WTC11 (cell line): ENCODE data around the gene SYTL4.

Experiments used
- ESRRA ChIP-seq: sonication (generic); formaldehyde crosslinking; IDR thresholded peaks from 2 replicates; pipeline ENCODE4 v1.8.1; 2022; ENCODE audit warnings: mild to moderate bottlenecking, missing genetic modification reagents, borderline replicate concordance
- IRF2 ChIP-seq: sonication (generic); formaldehyde crosslinking; IDR thresholded peaks from 2 replicates; pipeline ENCODE4 v1.8.0; 2022; ENCODE audit warnings: low read depth, missing genetic modification reagents, borderline replicate concordance
- NFYB ChIP-seq: sonication (generic); formaldehyde crosslinking; conservative IDR thresholded peaks from 2 replicates; pipeline ENCODE4 v1.8.0; 2022; ENCODE audit warnings: low read depth, missing genetic modification reagents
- TEAD1 ChIP-seq: sonication (generic); formaldehyde crosslinking; IDR thresholded peaks from 2 replicates; pipeline ENCODE4 v1.8.0; 2022; ENCODE audit warnings: mild to moderate bottlenecking, missing genetic modification reagents
- ZNF263 ChIP-seq: sonication (generic); formaldehyde crosslinking; IDR thresholded peaks from 2 replicates; pipeline ENCODE4 v1.8.1; 2022; ENCODE audit warnings: low read depth, mild to moderate bottlenecking, moderate library complexity, missing genetic modification reagents
- TF ChIP-seq, protein P1 (sequence below): sonication (generic); formaldehyde crosslinking; IDR thresholded peaks from 2 replicates; pipeline ENCODE4 v1.8.0; 2022; ENCODE audit warnings: mild to moderate bottlenecking, missing genetic modification reagents
- TF ChIP-seq, protein P2 (sequence below): fragments of 200-600 bp; IDR thresholded peaks from 2 replicates; pipeline ENCODE4 v1.8.0; 2022; ENCODE audit warnings: antibody characterized with exemption
- TF ChIP-seq, protein P3 (sequence below): sonication (generic); formaldehyde crosslinking; IDR thresholded peaks from 2 replicates; pipeline ENCODE4 v1.8.0; 2022; ENCODE audit warnings: missing genetic modification reagents
- TF ChIP-seq, protein P4 (sequence below): sonication (generic); formaldehyde crosslinking; IDR thresholded peaks from 2 replicates; pipeline ENCODE4 v1.8.0; 2023; ENCODE audit warnings: missing genetic modification reagents
- TF ChIP-seq, protein P5 (sequence below): fragments of 250-450 bp; sonication (Bioruptor Pico); IDR thresholded peaks from 2 replicates; pipeline ENCODE4 v1.9.0; 2021; ENCODE audit warnings: mild to moderate bottlenecking

DNA sequence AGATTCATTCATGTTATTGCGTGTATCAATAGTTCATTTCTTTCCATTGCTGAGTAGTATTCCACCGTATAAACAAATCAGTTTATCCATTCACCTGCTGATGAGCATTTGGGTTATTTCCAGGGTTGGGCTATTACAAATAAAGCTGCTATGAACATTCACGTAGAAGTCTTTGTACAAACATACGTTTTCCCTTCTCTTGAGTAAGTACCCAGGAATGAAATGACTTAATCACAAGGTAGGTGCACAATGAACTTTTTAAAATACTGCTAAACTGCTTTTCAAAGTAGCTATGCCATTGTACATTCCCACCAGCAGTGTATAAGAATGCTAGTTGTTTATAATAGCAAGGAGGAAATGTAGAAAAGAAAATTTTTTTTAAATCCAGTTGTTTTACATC is 35.9 kb downstream of the SYTL4 start:
- TF ChIP-seq ESRRA (CRISPR knock-in tag) (no peak), ZNF263 (CRISPR knock-in tag) (no peak), IRF2 (CRISPR knock-in tag) (no peak), NFYB (CRISPR knock-in tag) (no peak), TEAD1 (CRISPR knock-in tag) (no peak)
- TF ChIP-seq, protein P1, sequence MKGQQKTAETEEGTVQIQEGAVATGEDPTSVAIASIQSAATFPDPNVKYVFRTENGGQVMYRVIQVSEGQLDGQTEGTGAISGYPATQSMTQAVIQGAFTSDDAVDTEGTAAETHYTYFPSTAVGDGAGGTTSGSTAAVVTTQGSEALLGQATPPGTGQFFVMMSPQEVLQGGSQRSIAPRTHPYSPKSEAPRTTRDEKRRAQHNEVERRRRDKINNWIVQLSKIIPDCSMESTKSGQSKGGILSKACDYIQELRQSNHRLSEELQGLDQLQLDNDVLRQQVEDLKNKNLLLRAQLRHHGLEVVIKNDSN (CRISPR knock-in tag), result no peak
- TF ChIP-seq, protein P2, sequence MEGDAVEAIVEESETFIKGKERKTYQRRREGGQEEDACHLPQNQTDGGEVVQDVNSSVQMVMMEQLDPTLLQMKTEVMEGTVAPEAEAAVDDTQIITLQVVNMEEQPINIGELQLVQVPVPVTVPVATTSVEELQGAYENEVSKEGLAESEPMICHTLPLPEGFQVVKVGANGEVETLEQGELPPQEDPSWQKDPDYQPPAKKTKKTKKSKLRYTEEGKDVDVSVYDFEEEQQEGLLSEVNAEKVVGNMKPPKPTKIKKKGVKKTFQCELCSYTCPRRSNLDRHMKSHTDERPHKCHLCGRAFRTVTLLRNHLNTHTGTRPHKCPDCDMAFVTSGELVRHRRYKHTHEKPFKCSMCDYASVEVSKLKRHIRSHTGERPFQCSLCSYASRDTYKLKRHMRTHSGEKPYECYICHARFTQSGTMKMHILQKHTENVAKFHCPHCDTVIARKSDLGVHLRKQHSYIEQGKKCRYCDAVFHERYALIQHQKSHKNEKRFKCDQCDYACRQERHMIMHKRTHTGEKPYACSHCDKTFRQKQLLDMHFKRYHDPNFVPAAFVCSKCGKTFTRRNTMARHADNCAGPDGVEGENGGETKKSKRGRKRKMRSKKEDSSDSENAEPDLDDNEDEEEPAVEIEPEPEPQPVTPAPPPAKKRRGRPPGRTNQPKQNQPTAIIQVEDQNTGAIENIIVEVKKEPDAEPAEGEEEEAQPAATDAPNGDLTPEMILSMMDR, result no peak
- TF ChIP-seq, protein P3, sequence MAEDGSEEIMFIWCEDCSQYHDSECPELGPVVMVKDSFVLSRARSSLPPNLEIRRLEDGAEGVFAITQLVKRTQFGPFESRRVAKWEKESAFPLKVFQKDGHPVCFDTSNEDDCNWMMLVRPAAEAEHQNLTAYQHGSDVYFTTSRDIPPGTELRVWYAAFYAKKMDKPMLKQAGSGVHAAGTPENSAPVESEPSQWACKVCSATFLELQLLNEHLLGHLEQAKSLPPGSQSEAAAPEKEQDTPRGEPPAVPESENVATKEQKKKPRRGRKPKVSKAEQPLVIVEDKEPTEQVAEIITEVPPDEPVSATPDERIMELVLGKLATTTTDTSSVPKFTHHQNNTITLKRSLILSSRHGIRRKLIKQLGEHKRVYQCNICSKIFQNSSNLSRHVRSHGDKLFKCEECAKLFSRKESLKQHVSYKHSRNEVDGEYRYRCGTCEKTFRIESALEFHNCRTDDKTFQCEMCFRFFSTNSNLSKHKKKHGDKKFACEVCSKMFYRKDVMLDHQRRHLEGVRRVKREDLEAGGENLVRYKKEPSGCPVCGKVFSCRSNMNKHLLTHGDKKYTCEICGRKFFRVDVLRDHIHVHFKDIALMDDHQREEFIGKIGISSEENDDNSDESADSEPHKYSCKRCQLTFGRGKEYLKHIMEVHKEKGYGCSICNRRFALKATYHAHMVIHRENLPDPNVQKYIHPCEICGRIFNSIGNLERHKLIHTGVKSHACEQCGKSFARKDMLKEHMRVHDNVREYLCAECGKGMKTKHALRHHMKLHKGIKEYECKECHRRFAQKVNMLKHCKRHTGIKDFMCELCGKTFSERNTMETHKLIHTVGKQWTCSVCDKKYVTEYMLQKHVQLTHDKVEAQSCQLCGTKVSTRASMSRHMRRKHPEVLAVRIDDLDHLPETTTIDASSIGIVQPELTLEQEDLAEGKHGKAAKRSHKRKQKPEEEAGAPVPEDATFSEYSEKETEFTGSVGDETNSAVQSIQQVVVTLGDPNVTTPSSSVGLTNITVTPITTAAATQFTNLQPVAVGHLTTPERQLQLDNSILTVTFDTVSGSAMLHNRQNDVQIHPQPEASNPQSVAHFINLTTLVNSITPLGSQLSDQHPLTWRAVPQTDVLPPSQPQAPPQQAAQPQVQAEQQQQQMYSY (CRISPR knock-in tag), result no peak
- TF ChIP-seq, protein P4, sequence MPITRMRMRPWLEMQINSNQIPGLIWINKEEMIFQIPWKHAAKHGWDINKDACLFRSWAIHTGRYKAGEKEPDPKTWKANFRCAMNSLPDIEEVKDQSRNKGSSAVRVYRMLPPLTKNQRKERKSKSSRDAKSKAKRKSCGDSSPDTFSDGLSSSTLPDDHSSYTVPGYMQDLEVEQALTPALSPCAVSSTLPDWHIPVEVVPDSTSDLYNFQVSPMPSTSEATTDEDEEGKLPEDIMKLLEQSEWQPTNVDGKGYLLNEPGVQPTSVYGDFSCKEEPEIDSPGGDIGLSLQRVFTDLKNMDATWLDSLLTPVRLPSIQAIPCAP (CRISPR knock-in tag), result no peak
- TF ChIP-seq, protein P5, sequence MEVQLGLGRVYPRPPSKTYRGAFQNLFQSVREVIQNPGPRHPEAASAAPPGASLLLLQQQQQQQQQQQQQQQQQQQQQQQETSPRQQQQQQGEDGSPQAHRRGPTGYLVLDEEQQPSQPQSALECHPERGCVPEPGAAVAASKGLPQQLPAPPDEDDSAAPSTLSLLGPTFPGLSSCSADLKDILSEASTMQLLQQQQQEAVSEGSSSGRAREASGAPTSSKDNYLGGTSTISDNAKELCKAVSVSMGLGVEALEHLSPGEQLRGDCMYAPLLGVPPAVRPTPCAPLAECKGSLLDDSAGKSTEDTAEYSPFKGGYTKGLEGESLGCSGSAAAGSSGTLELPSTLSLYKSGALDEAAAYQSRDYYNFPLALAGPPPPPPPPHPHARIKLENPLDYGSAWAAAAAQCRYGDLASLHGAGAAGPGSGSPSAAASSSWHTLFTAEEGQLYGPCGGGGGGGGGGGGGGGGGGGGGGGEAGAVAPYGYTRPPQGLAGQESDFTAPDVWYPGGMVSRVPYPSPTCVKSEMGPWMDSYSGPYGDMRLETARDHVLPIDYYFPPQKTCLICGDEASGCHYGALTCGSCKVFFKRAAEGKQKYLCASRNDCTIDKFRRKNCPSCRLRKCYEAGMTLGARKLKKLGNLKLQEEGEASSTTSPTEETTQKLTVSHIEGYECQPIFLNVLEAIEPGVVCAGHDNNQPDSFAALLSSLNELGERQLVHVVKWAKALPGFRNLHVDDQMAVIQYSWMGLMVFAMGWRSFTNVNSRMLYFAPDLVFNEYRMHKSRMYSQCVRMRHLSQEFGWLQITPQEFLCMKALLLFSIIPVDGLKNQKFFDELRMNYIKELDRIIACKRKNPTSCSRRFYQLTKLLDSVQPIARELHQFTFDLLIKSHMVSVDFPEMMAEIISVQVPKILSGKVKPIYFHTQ (CRISPR knock-in tag), result no peak
